ENCODE data around the gene SLC5A2.

GRCh38 chr16:31473264-31473984 lies 9.5 kb upstream of the SLC5A2 start:
- TF ChIP-seq, protein P1, sequence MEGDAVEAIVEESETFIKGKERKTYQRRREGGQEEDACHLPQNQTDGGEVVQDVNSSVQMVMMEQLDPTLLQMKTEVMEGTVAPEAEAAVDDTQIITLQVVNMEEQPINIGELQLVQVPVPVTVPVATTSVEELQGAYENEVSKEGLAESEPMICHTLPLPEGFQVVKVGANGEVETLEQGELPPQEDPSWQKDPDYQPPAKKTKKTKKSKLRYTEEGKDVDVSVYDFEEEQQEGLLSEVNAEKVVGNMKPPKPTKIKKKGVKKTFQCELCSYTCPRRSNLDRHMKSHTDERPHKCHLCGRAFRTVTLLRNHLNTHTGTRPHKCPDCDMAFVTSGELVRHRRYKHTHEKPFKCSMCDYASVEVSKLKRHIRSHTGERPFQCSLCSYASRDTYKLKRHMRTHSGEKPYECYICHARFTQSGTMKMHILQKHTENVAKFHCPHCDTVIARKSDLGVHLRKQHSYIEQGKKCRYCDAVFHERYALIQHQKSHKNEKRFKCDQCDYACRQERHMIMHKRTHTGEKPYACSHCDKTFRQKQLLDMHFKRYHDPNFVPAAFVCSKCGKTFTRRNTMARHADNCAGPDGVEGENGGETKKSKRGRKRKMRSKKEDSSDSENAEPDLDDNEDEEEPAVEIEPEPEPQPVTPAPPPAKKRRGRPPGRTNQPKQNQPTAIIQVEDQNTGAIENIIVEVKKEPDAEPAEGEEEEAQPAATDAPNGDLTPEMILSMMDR (IDR thresholded peaks at IDR 0.05; ENCODE audit: low read depth, low read length, poor library complexity, severe bottlenecking) = no peak
- TF ChIP-seq EZH2phosphoT487 (IDR thresholded peaks at IDR 0.05; ENCODE audit: borderline replicate concordance, low read length) = no peak
